Measurements from ENCODE around the gene CDK5. TPM values are rescaled to one million over a fixed set of nuclear protein-coding genes. Genes with fewer than 3 reads are reported as not detected.

The CDK5 gene
- total RNA-seq, 1 donor from 2014 or later: 5.7 TPM

DNA sequence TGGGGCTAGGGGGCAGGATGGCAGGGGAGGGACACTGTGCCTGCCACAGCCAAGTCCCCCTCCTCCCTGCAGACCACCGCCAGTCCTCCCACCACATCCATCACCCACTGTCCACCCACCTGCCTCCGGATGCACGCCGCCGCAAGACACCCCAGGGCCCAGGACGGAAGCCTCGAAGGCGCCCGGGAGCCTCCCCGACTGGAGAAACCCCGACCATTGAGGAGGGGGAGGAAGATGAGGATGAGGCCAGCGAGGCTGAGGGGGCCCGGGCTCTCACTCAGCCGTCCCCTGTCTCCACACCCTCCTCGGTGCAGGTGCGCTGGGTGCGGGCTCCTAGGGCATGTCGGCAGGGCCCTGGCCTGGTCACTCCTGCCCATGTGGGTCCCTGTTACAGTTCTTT lies 6.8 kb upstream of the CDK5 start:
- Histone ChIP-seq H3K4me1 (ENCODE audit: control insufficient read depth in 3 of 3, insufficient read depth in 3 of 3, low read length in 3 of 3) (peaks cover 26 to 27% (median 27%) of the 10 kb centered on the region in 3 donors), H3K27ac (ENCODE audit: low read depth, low read length) (no peak overlapping the region), H3K9ac (ENCODE audit: low read depth in 1 of 3, low read length in 3 of 3) (no peak overlapping the region), H3K4me3 (ENCODE audit: low read length in 3 of 3) (no peak overlapping the region), H3K36me3 (ENCODE audit: control insufficient read depth in 3 of 3, insufficient read depth in 3 of 3, low read length in 3 of 3) (peaks cover 25 to 39% (median 32%) of the 10 kb centered on the region in 3 donors), H3K27me3 (ENCODE audit: control insufficient read depth in 3 of 3, insufficient read depth in 3 of 3, low read length in 3 of 3) (no peaks in the 10 kb centered on the region), H3K9me3 (ENCODE audit: control insufficient read depth in 3 of 3, low read length in 3 of 3) (no peaks in the 10 kb centered on the region)

- peak overlapping the region in 1 of 3 donors; percentile 8 for H3K9ac ChIP-seq (ENCODE audit: low read depth in 1 of 3, low read length in 3 of 3)
- peaks cover 21 to 30% (median 24%) of the 10 kb centered on the region in 3 donors for H3K36me3 ChIP-seq (ENCODE audit: control insufficient read depth in 3 of 3, insufficient read depth in 3 of 3, low read length in 3 of 3)
- H3K27ac ChIP-seq (ENCODE audit: low read depth, low read length): peak overlapping the region; percentile 7
- H3K4me3 ChIP-seq (ENCODE audit: low read length in 3 of 3): no peak overlapping the region
- no peaks in the 10 kb centered on the region for H3K9me3 ChIP-seq (ENCODE audit: control insufficient read depth in 3 of 3, low read length in 3 of 3)
- peaks cover 37 to 38% (median 37%) of the 10 kb centered on the region in 3 donors for H3K4me1 ChIP-seq (ENCODE audit: control insufficient read depth in 3 of 3, insufficient read depth in 3 of 3, low read length in 3 of 3)
- H3K27me3 ChIP-seq (ENCODE audit: control insufficient read depth in 3 of 3, insufficient read depth in 3 of 3, low read length in 3 of 3): no peaks in the 10 kb centered on the region
These were observed 5.5 kb upstream of the CDK5 start for GRCh38 chr7:151063212-151063561.

DNA sequence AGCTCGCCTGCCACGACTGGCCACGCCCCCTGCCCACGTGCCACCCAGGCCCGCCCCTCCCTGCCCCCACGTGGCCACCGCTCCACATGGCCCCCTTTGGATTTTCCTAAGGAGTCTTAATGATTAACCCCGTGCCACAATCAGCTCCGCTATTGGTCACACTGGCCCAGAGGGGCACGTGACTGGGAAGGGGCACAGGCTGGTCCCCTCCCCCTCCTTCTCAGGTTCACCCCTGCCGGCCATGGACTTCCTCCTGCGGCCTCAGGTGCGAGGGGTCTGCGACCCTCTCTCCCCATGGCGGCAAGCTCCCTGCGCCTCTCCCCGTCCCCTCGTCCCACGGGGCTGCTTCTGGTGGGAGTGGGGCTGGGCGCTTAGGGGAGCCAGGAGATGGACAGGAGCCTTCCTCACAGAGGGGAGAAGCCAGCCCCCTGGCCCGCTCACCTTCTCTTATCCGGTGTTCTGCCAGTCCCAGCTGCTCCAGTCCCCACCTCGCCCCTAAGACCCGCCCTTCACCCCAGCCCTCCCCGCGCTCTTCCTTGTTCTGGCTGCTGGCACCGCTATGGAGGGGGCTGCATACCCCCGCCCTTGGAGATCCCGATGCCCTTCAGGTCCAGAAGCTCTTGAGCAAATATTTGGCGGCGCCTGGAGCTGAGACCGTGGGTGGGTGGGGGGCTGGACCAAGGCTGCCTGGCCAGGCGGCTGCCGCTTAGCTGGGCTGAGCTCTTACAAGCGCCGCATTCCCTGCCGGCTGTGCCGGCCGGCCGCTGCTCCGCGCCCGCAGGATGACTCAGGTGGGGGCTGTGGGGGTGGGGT lies 4.9 kb upstream of the CDK5 start:
- Histone ChIP-seq H3K9ac (ENCODE audit: low read depth in 1 of 3, low read length in 3 of 3) (peak overlapping the region in 1 of 3 donors; percentile 33), H3K27ac (ENCODE audit: low read depth, low read length) (peak overlapping the region; percentile 7), H3K36me3 (ENCODE audit: control insufficient read depth in 3 of 3, insufficient read depth in 3 of 3, low read length in 3 of 3) (peaks cover 19 to 25% (median 20%) of the 10 kb centered on the region in 3 donors), H3K4me1 (ENCODE audit: control insufficient read depth in 3 of 3, insufficient read depth in 3 of 3, low read length in 3 of 3) (peaks cover 37 to 40% (median 39%) of the 10 kb centered on the region in 3 donors), H3K9me3 (ENCODE audit: control insufficient read depth in 3 of 3, low read length in 3 of 3) (no peaks in the 10 kb centered on the region), H3K4me3 (ENCODE audit: low read length in 3 of 3) (peak overlapping the region in 1 of 3 donors; percentile 6), H3K27me3 (ENCODE audit: control insufficient read depth in 3 of 3, insufficient read depth in 3 of 3, low read length in 3 of 3) (no peaks in the 10 kb centered on the region)

DNA sequence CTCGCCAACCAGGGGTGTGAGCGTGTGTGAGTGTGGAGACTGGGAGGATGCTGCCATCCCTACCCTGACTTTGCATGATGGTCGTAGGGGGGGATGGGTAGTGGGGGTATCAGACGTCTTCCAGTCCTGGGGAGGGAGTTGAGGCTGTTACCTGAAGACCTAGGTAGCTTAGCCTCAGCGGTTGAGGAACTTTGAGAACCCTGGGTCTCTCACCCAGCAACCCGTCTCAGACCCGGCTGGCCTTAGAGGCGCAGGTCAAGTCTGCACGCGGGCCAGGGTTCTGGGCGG lies 4.4 kb upstream of the CDK5 start:
- no peak overlapping the region for H3K27ac ChIP-seq (ENCODE audit: low read depth, low read length)
- peaks cover 14 to 19% (median 16%) of the 10 kb centered on the region in 3 donors for H3K36me3 ChIP-seq (ENCODE audit: control insufficient read depth in 3 of 3, insufficient read depth in 3 of 3, low read length in 3 of 3)
- H3K27me3 ChIP-seq (ENCODE audit: control insufficient read depth in 3 of 3, insufficient read depth in 3 of 3, low read length in 3 of 3): no peaks in the 10 kb centered on the region
- no peaks in the 10 kb centered on the region for H3K9me3 ChIP-seq (ENCODE audit: control insufficient read depth in 3 of 3, low read length in 3 of 3)
- no peak overlapping the region for H3K4me3 ChIP-seq (ENCODE audit: low read length in 3 of 3)
- H3K4me1 ChIP-seq (ENCODE audit: control insufficient read depth in 3 of 3, insufficient read depth in 3 of 3, low read length in 3 of 3): peaks cover 41 to 45% (median 44%) of the 10 kb centered on the region in 3 donors
- H3K9ac ChIP-seq (ENCODE audit: low read depth in 1 of 3, low read length in 3 of 3): no peak overlapping the region

DNA sequence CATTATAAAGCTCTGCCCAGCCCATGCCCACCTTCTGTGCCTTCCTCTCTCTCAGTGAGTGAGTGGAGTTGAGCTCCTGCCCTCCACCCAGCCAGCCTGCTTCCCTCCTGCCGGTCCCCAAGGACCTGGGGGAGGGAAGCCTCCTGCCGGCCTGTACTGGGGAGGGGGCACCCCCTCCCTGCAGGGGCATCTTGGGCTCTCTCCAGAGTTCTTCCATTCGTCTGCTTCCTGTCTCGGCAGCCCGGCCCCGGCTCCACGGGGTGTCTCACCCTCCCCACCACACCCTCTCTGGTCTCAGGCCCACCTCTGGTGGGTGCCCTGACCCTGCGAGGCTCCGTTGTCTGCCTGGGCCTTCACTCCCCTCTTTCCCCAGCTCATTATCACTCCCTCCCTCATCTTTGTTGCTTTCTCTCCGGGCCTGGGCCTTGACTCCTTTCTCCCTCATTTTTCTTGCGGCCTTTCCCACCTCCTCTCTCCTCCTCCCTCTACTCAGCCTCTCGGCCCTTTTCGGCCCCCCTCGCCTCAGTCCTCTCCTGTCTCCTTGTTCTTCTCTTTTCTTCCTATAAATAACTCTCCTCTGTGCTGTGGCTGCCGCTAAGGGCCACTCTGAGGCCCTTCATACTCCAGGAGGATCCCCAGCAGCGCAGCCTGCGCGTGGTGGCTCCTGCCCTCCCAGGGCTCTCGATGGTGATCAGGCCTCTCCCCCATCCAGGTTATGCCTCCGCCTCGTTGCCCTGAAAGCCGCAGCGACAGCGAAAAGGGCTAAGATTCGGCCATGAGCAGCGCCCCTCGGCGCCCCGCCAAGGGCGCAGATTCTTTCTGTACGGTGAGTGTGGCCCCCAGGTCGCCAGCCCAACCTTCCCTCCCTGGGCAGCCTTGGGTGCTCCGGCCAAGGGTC lies 3.8 kb upstream of the CDK5 start:
- Histone ChIP-seq H3K4me1 (ENCODE audit: control insufficient read depth in 3 of 3, insufficient read depth in 3 of 3, low read length in 3 of 3) (peaks cover 47 to 51% (median 49%) of the 10 kb centered on the region in 3 donors), H3K4me3 (ENCODE audit: low read length in 3 of 3) (no peak overlapping the region), H3K27ac (ENCODE audit: low read depth, low read length) (no peak overlapping the region), H3K27me3 (ENCODE audit: control insufficient read depth in 3 of 3, insufficient read depth in 3 of 3, low read length in 3 of 3) (no peaks in the 10 kb centered on the region), H3K9me3 (ENCODE audit: control insufficient read depth in 3 of 3, low read length in 3 of 3) (no peaks in the 10 kb centered on the region), H3K36me3 (ENCODE audit: control insufficient read depth in 3 of 3, insufficient read depth in 3 of 3, low read length in 3 of 3) (peaks cover 13 to 19% (median 14%) of the 10 kb centered on the region in 3 donors), H3K9ac (ENCODE audit: low read depth in 1 of 3, low read length in 3 of 3) (no peak overlapping the region)

GRCh38 chr7:151060416-151061212 lies 2.9 kb upstream of the CDK5 start:
- Histone ChIP-seq H3K4me3 (ENCODE audit: low read length in 3 of 3) (peak overlapping the region; percentile 75 to 90 (median 86)), H3K27ac (ENCODE audit: low read depth, low read length) (peak overlapping the region; percentile 98), H3K36me3 (ENCODE audit: control insufficient read depth in 3 of 3, insufficient read depth in 3 of 3, low read length in 3 of 3) (peaks cover 11 to 17% (median 13%) of the 10 kb centered on the region in 3 donors), H3K9me3 (ENCODE audit: control insufficient read depth in 3 of 3, low read length in 3 of 3) (no peaks in the 10 kb centered on the region), H3K4me1 (ENCODE audit: control insufficient read depth in 3 of 3, insufficient read depth in 3 of 3, low read length in 3 of 3) (peaks cover 47 to 51% (median 49%) of the 10 kb centered on the region in 3 donors), H3K9ac (ENCODE audit: low read depth in 1 of 3, low read length in 3 of 3) (peak overlapping the region; percentile 59 to 95 (median 77)), H3K27me3 (ENCODE audit: control insufficient read depth in 3 of 3, insufficient read depth in 3 of 3, low read length in 3 of 3) (no peaks in the 10 kb centered on the region)

DNA sequence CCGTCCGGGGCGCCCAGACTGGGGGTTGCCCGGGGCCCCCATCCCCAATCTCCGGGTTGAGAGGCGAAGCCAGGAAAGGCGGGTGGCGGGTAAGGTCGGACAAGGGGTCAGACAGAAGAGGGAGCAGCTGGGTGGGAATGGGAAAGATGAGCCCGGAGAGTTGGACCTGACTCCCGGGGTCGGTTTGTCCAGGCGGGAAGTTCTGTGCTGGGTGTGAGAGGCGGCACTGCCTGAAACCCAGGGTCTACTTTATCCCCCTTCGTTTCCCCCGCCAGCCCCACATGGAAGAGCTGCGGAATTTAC lies 2.4 kb upstream of the CDK5 start:
- Histone ChIP-seq H3K9ac (ENCODE audit: low read depth in 1 of 3, low read length in 3 of 3) (peak overlapping the region; percentile 59 to 95 (median 77)), H3K36me3 (ENCODE audit: control insufficient read depth in 3 of 3, insufficient read depth in 3 of 3, low read length in 3 of 3) (peaks cover 6 to 12% (median 7%) of the 10 kb centered on the region in 3 donors), H3K4me1 (ENCODE audit: control insufficient read depth in 3 of 3, insufficient read depth in 3 of 3, low read length in 3 of 3) (peaks cover 47 to 51% (median 49%) of the 10 kb centered on the region in 3 donors), H3K27me3 (ENCODE audit: control insufficient read depth in 3 of 3, insufficient read depth in 3 of 3, low read length in 3 of 3) (no peaks in the 10 kb centered on the region), H3K9me3 (ENCODE audit: control insufficient read depth in 3 of 3, low read length in 3 of 3) (no peaks in the 10 kb centered on the region), H3K4me3 (ENCODE audit: low read length in 3 of 3) (peak overlapping the region; percentile 75 to 90 (median 86)), H3K27ac (ENCODE audit: low read depth, low read length) (peak overlapping the region; percentile 98)

- peak within 1 kb of the TSS; percentile 86 to 94 (median 90) for H3K4me3 ChIP-seq (ENCODE audit: low read length in 3 of 3)
- no peaks in the 10 kb centered on the region for H3K27me3 ChIP-seq (ENCODE audit: control insufficient read depth in 3 of 3, insufficient read depth in 3 of 3, low read length in 3 of 3)
- no peaks in the 10 kb centered on the region for H3K9me3 ChIP-seq (ENCODE audit: control insufficient read depth in 3 of 3, low read length in 3 of 3)
- peak within 1 kb of the TSS; percentile 83 to 97 (median 95) for H3K9ac ChIP-seq (ENCODE audit: low read depth in 1 of 3, low read length in 3 of 3)
- H3K36me3 ChIP-seq (ENCODE audit: control insufficient read depth in 3 of 3, insufficient read depth in 3 of 3, low read length in 3 of 3): peaks cover under 1 to 7% (median 3%) of the 10 kb centered on the region in 3 donors
- H3K27ac ChIP-seq (ENCODE audit: low read depth, low read length): peak within 1 kb of the TSS; percentile 98
- H3K4me1 ChIP-seq (ENCODE audit: control insufficient read depth in 3 of 3, insufficient read depth in 3 of 3, low read length in 3 of 3): peaks cover 47 to 51% (median 49%) of the 10 kb centered on the region in 3 donors
These were observed 1.8 kb upstream of the CDK5 start, which contains the start of gene SLC4A2 for GRCh38 chr7:151059367-151060112. Gene SLC4A2 (plus strand): TSS chr7:151059589. CDS start chr7:151061988, 2,399 bp downstream.
